Measurements from ENCODE around the gene HNMT.

- TF ChIP-seq CTCF (IDR thresholded peaks at IDR 0.05) = no peak
- no peak for TF ChIP-seq POLR2A (IDR thresholded peaks at IDR 0.05)
Measured at GRCh38 chr2:138034536-138034935, 70.3 kb downstream of the HNMT start.

Data from ovary (tissue), 3 donors.